Measurements from ENCODE around the gene MOK. TPM values are rescaled to one million over a fixed set of nuclear protein-coding genes. Genes with fewer than 3 reads are reported as not detected.

The MOK gene
- total RNA-seq, 1 donor from 2014 or later = 14.2 TPM

GRCh38 chr14:102182190-102182589 lies 122.8 kb downstream of the MOK start:
- Histone ChIP-seq H3K27ac (no peak overlapping the region), H3K27me3 (no peaks in the 10 kb centered on the region), H3K4me3 (no peak overlapping the region), H3K4me1 (peaks cover 61% of the 10 kb centered on the region), H3K9me3 (no peaks in the 10 kb centered on the region), H3K36me3 (no peaks in the 10 kb centered on the region)
- intact Hi-C loops (cut with DNase I) = no loop called here
- no peak for DNase-seq (ENCODE audit: extremely low spot score in 2 of 2)
- TF ChIP-seq POLR2A (IDR thresholded peaks at IDR 0.05) (no peak), CTCF (IDR thresholded peaks at IDR 0.05) (no peak), POLR2AphosphoS5 (IDR thresholded peaks at IDR 0.05; ENCODE audit: insufficient read depth in 1 of 2, low read depth in 1 of 2) (no peak)

DNA sequence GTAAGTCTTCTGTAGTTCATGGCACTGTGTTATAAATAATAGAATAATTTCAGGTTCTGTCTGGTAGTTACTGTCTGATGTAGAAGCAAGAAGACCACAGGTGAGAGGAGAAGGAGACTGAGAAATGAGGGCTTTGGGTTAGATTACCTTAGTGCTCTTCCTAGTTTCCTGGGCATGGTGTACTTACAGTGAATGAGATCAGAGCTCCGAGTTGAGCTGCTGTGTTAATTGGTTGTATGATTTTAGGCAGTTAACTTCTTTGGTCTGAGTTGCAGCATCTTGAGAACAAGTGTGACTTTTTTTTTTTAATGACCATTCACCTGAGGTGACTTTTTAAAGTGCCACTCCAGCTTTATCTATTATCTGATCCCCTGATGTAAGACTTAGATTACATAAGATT lies 123.8 kb downstream of the MOK start:
- Histone ChIP-seq H3K9me3 (no peaks in the 10 kb centered on the region), H3K4me1 (peaks cover 51% of the 10 kb centered on the region)
- intact Hi-C loops (cut with DNase I) = no loop called here

GRCh38 chr14:102180248-102180998 lies 124.5 kb downstream of the MOK start:
- H3K27ac ChIP-seq = no peak overlapping the region
- H3K27me3 ChIP-seq = no peaks in the 10 kb centered on the region
- no peaks in the 10 kb centered on the region for H3K9me3 ChIP-seq
- H3K4me3 ChIP-seq = no peak overlapping the region
- intact Hi-C loops (cut with DNase I) = no loop called here
- TF ChIP-seq POLR2A (IDR thresholded peaks at IDR 0.05) = no peak
- TF ChIP-seq POLR2AphosphoS5 (IDR thresholded peaks at IDR 0.05; ENCODE audit: insufficient read depth in 1 of 2, low read depth in 1 of 2) = no peak
- TF ChIP-seq CTCF (IDR thresholded peaks at IDR 0.05) = no peak
- no peak for DNase-seq (ENCODE audit: extremely low spot score in 2 of 2)
- H3K36me3 ChIP-seq = no peaks in the 10 kb centered on the region
- peaks cover 44% of the 10 kb centered on the region for H3K4me1 ChIP-seq

More for the DNA sequence above, 123.8 kb downstream of the MOK start:
- Histone ChIP-seq H3K36me3 (no peaks in the 10 kb centered on the region), H3K27ac (no peak overlapping the region), H3K27me3 (no peaks in the 10 kb centered on the region), H3K4me3 (no peak overlapping the region)
- no peak for TF ChIP-seq POLR2A (IDR thresholded peaks at IDR 0.05)
- no peak for TF ChIP-seq CTCF (IDR thresholded peaks at IDR 0.05)
- TF ChIP-seq POLR2AphosphoS5 (IDR thresholded peaks at IDR 0.05; ENCODE audit: insufficient read depth in 1 of 2, low read depth in 1 of 2) = no peak
- DNase-seq (ENCODE audit: extremely low spot score in 2 of 2) = no peak

Other genes with a start within 250 kb of the MOK start
- 277 TPM for gene HSP90AA1, start 218.1 kb downstream of the MOK start, total RNA-seq
- 24.8 TPM for gene WDR20, start 165.3 kb downstream of the MOK start, total RNA-seq
- 4.4 TPM for gene ZNF839, start 14.6 kb upstream of the MOK start, total RNA-seq
- gene CINP, start 57.7 kb upstream of the MOK start, total RNA-seq = 21.9 TPM
- 12.0 TPM for gene TECPR2, start 57.8 kb upstream of the MOK start, total RNA-seq
- gene ANKRD9, start 204.6 kb upstream of the MOK start, total RNA-seq = 34.6 TPM

Data from vagina (tissue), 2 donors.